HCT116 (cell line): Measurements from ENCODE around the gene CIRBP.

ENCODE experiments used
- CEBPB ChIP-seq: IDR thresholded peaks from 2 replicates; pipeline ENCODE4 v1.6.1; 2012; ENCODE audit warnings: low read depth
- CTCF ChIP-seq, 3 experiments: fragments of 200-600 bp in 1 of 3; sonication (generic) in 1 of 3; IDR thresholded peaks in 2 of 3; conservative IDR thresholded peaks in 1 of 3; 2 replicates each; pipeline ENCODE4 v1.5.1; 2012 to 2017; ENCODE audit warnings: low read depth in 2 of 3, low read length in 2 of 3, antibody characterized with exemption in 1 of 3, borderline replicate concordance in 1 of 3, control low read depth in 1 of 3, mild to moderate bottlenecking in 1 of 3, mixed read lengths in 1 of 3, mixed run types in 1 of 3, moderate library complexity in 1 of 3; ENCODE audit not compliant: insufficient read depth in 1 of 3
- EGR1 ChIP-seq: IDR thresholded peaks from 2 replicates; pipeline ENCODE4 v1.6.1; 2012; ENCODE audit warnings: low read depth
- EZH2phosphoT487 ChIP-seq: fragments of 200-600 bp; IDR thresholded peaks from 2 replicates; pipeline ENCODE4 v1.6.1; 2018; ENCODE audit warnings: antibody characterized with exemption, borderline replicate concordance
- JUND ChIP-seq: IDR thresholded peaks from 2 replicates; pipeline ENCODE4 v1.6.1; 2012
- POLR2A ChIP-seq: IDR thresholded peaks from 2 replicates; pipeline ENCODE4 v1.7.0; 2011; ENCODE audit warnings: borderline replicate concordance; ENCODE audit not compliant: insufficient read depth, insufficient read length; ENCODE audit errors: extremely low read depth
- POLR2AphosphoS5 ChIP-seq: IDR thresholded peaks from 2 replicates; pipeline ENCODE4 v1.6.1; 2011; ENCODE audit warnings: mild to moderate bottlenecking, low read depth, low read length, moderate library complexity
- RAD21 ChIP-seq: IDR thresholded peaks from 2 replicates; pipeline ENCODE4 v1.6.1; 2012; ENCODE audit warnings: low read depth, mild to moderate bottlenecking
- REST ChIP-seq: IDR thresholded peaks from 2 replicates; pipeline ENCODE4 v1.6.1; 2012; ENCODE audit warnings: low read depth
- SIN3A ChIP-seq: IDR thresholded peaks from 2 replicates; pipeline ENCODE4 v1.6.1; 2012; ENCODE audit warnings: low read depth
- YY1 ChIP-seq: IDR thresholded peaks from 2 replicates; pipeline ENCODE4 v1.6.1; 2011; ENCODE audit warnings: low read length, low read depth, moderate library complexity, mild to moderate bottlenecking; ENCODE audit not compliant: insufficient replicate concordance; ENCODE audit errors: extremely low read depth

- TF ChIP-seq POLR2A (no peak), EZH2phosphoT487 (no peak), CTCF (IDR thresholded peaks at IDR 0.05 in 2 of 3, conservative IDR thresholded peaks at IDR 0.05 in 1 of 3; ENCODE audit: borderline replicate concordance in 1 of 3, insufficient read depth in 1 of 3, low read depth in 2 of 3, low read length in 2 of 3) (no peak), RAD21 (no peak), EGR1 (no peak), YY1 (no peak), CEBPB (no peak), REST (no peak), SIN3A (no peak), POLR2AphosphoS5 (no peak), JUND (no peak)
These were observed 9.0 kb upstream of the CIRBP start for GRCh38 chr19:1259876-1260748.
